Sigmoid colon (tissue), 7 donors: ENCODE measurements around the gene CD300LD. TPM values are rescaled to one million over a fixed set of nuclear protein-coding genes. Genes with fewer than 3 reads are reported as not detected.

ENCODE experiments used
- DNase-seq: peaks from one replicate; pipeline ENCODE4 v3.0.0-alpha.2; 2019
- H3K27ac ChIP-seq, 4 donors: fragments of 200-600 bp; sonication (generic); one replicate each; pipeline ENCODE4 v1.5.1; 2016 to 2019; ENCODE audit warnings: mild to moderate bottlenecking in 1 of 4
- H3K27me3 ChIP-seq, 3 donors: fragments of 200-600 bp; sonication (generic); one replicate each; pipeline ENCODE4 v1.5.1; 2019; ENCODE audit warnings: mild to moderate bottlenecking in 1 of 3
- H3K36me3 ChIP-seq, 4 donors: fragments of 200-600 bp; sonication (generic); one replicate each; pipeline ENCODE4 v1.5.1; 2016 to 2019
- H3K4me1 ChIP-seq, 4 donors: fragments of 200-600 bp; sonication (generic); one replicate each; pipeline ENCODE4 v1.5.1; 2017 to 2019
- H3K4me3 ChIP-seq, 4 donors: fragments of 200-600 bp; sonication (generic); one replicate each; pipeline ENCODE4 v1.5.1; 2017 to 2019; ENCODE audit warnings: mild to moderate bottlenecking in 2 of 4, moderate library complexity in 1 of 4
- H3K9me3 ChIP-seq, 4 donors: fragments of 200-600 bp in 3 of 4; sonication (generic) in 3 of 4; one replicate each; pipeline versions ENCODE4 v1.5.1 to v1.6.1; 2013 to 2019
- CTCF ChIP-seq, 4 experiments: fragments of 450-650 bp in 3 of 4; fragments of 200-600 bp in 1 of 4; IDR thresholded peaks; one replicate each; pipeline ENCODE4 v1.5.1; 2016 to 2019; ENCODE audit warnings: antibody characterized with exemption in 4 of 4, mild to moderate bottlenecking in 3 of 4, moderate library complexity in 2 of 4
- EP300 ChIP-seq, 4 donors: sonication (generic); formaldehyde crosslinking; IDR thresholded peaks; one replicate each; pipeline ENCODE4 v1.6.1; 2017; ENCODE audit warnings: antibody characterized with exemption in 4 of 4
- POLR2A ChIP-seq, 2 donors: fragments of 450-650 bp; IDR thresholded peaks; one replicate each; pipeline ENCODE4 v1.6.1; 2016; ENCODE audit warnings: antibody characterized with exemption in 2 of 2, mild to moderate bottlenecking in 2 of 2, moderate library complexity in 2 of 2
- POLR2AphosphoS5 ChIP-seq, 4 donors: sonication (generic); formaldehyde crosslinking; IDR thresholded peaks; one replicate each; pipeline ENCODE4 v1.6.1; 2017; ENCODE audit warnings: antibody characterized with exemption in 4 of 4
- WGBS, 2 donors: extraction: QIAGEN DNeasy Blood & Tissue Kit; methylation state at CpG; one replicate each; pipeline ENCODE4 v1.1.7; 2013; 5-methylcytosine and 5-hydroxymethylcytosine counted together
- intact Hi-C: fragments of 100-400 bp; cut with DNase I; formaldehyde crosslinking; loops from one replicate; pipeline ENCODE4 v1.15.1; 2023
- polyA plus RNA-seq, 3 donors: library from polyadenylated mRNA; stranded (reverse); fragments of 200-250 nt; gene quantifications; one replicate each; pipeline ENCODE4 v1.2.3, GENCODE V29; 2013
- total RNA-seq, 4 donors: library from RNA; depleted of rRNA; stranded (reverse); fragments of >200 nt; gene quantifications; one replicate each; pipeline ENCODE4 v1.1.0, GENCODE V29; 2016
- donor health status: healthy with polysubstance abuse.
- donor health status: Bipolar disorder and iron deficiency.
- donor health status: healthy.

The CD300LD gene
- total and polyA plus RNA-seq, 7 donors = not detected

GRCh38 chr17:74543891-74544760 is 48.0 kb downstream of the CD300LD start:
- WGBS, 2 donors = 86 to 89% methylated on average over 18 of the region's 18 CpGs
- intact Hi-C loops = no loop called here
- no peak for TF ChIP-seq EP300 (IDR thresholded peaks at IDR 0.05)
- no peak for TF ChIP-seq CTCF (IDR thresholded peaks at IDR 0.05)
- no peak for TF ChIP-seq POLR2AphosphoS5 (IDR thresholded peaks at IDR 0.05)
- TF ChIP-seq POLR2A (IDR thresholded peaks at IDR 0.05) = no peak
- Histone ChIP-seq H3K27me3 (no peaks in the 10 kb centered on the region), H3K9me3 (no peaks in the 10 kb centered on the region), H3K36me3 (no peaks in the 10 kb centered on the region), H3K4me1 (no peaks in the 10 kb centered on the region), H3K27ac (no peak overlapping the region), H3K4me3 (no peak overlapping the region)
- no peak for DNase-seq

- intact Hi-C loops = no loop called here
- Histone ChIP-seq H3K9me3 (no peaks in the 10 kb centered on the region), H3K4me3 (no peak overlapping the region), H3K4me1 (no peaks in the 10 kb centered on the region), H3K27me3 (no peaks in the 10 kb centered on the region), H3K27ac (no peak overlapping the region), H3K36me3 (no peaks in the 10 kb centered on the region)
- 76 to 84% methylated on average over 14 of the region's 14 CpGs for WGBS, 2 donors
- TF ChIP-seq POLR2A (IDR thresholded peaks at IDR 0.05) (no peak), CTCF (IDR thresholded peaks at IDR 0.05) (no peak), POLR2AphosphoS5 (IDR thresholded peaks at IDR 0.05) (no peak), EP300 (IDR thresholded peaks at IDR 0.05) (no peak)
- peak; percentile 44 for DNase-seq
Measured at GRCh38 chr17:74543406-74543805, 48.7 kb downstream of the CD300LD start.

GRCh38 chr17:74542727-74543383 is 49.2 kb downstream of the CD300LD start:
- Histone ChIP-seq H3K9me3 (no peaks in the 10 kb centered on the region), H3K27me3 (no peaks in the 10 kb centered on the region), H3K36me3 (no peaks in the 10 kb centered on the region), H3K27ac (no peak overlapping the region), H3K4me3 (no peak overlapping the region), H3K4me1 (no peaks in the 10 kb centered on the region)
- DNase-seq = peak; percentile 50
- intact Hi-C loops = no loop called here
- TF ChIP-seq POLR2A (IDR thresholded peaks at IDR 0.05) = no peak
- TF ChIP-seq CTCF (IDR thresholded peaks at IDR 0.05) = no peak
- TF ChIP-seq POLR2AphosphoS5 (IDR thresholded peaks at IDR 0.05) = no peak
- no peak for TF ChIP-seq EP300 (IDR thresholded peaks at IDR 0.05)
- WGBS, 2 donors = 80 to 91% methylated on average over 17 of the region's 17 CpGs

GRCh38 chr17:74542166-74542565 is 49.9 kb downstream of the CD300LD start:
- TF ChIP-seq POLR2AphosphoS5 (IDR thresholded peaks at IDR 0.05) = no peak
- no peak for TF ChIP-seq POLR2A (IDR thresholded peaks at IDR 0.05)
- TF ChIP-seq EP300 (IDR thresholded peaks at IDR 0.05) = no peak
- no peak for TF ChIP-seq CTCF (IDR thresholded peaks at IDR 0.05)
- no peaks in the 10 kb centered on the region for H3K9me3 ChIP-seq
- no peaks in the 10 kb centered on the region for H3K36me3 ChIP-seq
- H3K4me1 ChIP-seq = no peaks in the 10 kb centered on the region
- DNase-seq = peak; percentile 25
- WGBS, 2 donors = 83% methylated on average over 5 of the region's 5 CpGs
- H3K4me3 ChIP-seq = no peak overlapping the region
- intact Hi-C loops = no loop called here
- no peaks in the 10 kb centered on the region for H3K27me3 ChIP-seq
- no peak overlapping the region for H3K27ac ChIP-seq
